HG02840 (cell line): ENCODE results near the gene CSF3.
A peak's percentile ranks its signal among the peaks of the same experiment; 100 is the strongest.

Experiments used
- ATAC-seq: cut with Tn5 transposase; IDR thresholded peaks from one replicate; pipeline ENCODE4 v1.9.1; 2021; ENCODE audit warnings: mild to moderate bottlenecking, moderate library complexity, moderate number of reproducible peaks; ENCODE audit not compliant: unreplicated experiment, low FRiP score

Gene CSF3

DNA sequence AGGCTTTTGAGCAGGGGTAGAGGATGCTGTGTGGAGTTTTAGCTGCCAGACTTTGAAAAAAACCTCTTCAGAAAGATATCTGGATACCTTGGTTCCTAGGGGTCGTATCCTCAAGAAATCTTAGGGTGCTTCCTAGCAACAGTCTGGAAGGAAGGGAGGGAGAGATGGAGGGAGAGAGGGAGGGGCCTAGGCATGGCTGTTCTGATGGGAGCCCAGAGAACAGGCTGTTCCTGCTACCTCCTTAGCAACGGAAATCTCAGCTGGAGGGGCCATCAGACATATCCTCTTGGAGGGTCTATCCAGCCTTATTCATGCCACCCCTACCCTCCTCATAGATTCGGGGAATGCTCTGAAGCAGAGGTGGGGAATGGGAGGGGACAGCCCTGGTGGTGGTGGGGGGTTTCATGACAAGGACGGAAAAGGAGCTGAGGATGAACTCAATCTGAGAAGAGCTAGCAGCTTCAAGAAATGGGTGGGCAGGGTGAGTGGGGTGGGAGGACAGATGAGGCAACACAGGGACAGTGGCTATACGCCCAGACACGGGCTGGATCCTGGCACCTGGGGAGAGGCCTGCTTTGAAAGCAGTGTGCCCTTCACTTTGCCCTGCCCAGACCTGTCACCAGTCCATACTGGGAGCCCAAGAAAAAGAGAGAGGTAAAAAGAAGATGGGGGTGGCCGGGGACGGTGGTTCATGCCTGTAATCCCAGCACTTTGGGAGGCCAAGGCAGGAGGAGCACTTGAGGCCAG is 44.7 kb downstream of the CSF3 start:
- no peak for ATAC-seq

DNA sequence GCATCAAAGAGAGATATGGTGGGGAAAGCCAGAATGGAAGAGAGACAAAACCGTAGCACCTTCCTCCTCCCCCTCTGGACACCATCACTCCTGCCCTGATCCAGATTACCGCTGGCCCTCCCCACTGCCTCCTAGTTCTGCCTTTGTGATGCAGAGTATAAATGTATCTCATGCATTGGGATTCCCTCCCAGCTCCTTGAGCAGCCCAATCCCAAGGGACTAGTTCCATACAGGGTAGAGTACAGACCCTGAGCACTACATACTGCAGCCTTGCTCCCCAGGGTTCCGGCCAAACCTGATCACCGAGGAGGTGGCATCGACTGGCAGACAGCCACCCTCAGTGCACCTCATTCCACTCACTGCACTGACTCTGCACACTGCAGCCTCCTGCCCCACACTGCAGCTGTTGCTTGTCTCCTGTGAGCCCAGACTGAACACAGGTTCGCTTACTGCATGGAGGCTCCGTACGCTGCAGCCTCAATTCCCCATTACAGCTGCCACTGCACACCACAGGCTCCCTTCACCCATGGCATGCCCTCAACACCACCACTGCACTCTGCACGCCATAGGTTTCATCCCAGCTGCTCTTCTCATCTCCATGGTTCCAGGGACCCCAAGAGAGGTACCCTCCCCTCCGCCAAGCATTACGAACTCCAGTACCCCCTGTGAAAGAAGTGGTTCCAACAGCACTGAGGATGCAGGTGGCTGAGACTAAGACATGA is 45.8 kb downstream of the CSF3 start:
- no peak for ATAC-seq

DNA sequence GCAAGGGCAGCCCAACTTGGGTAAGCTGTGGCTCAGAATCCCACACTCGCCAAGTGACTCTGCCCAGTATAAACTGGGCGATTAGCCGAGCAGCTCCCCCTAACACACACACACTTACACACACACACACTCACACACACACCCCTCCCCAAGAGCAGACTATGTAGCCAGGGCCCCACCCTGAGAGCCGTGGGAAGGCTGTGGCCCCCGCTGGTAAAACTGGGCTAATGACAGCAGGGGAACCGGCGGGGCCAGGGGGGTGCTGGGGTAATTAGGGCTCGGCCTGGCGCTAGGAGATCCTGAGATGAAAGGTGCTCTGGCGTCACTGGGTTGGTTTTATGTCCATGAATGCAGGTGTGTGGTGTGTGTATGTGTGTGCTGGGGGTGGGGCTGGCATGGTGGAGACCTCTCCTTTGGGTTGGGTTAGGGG is 46.4 kb downstream of the CSF3 start:
- no peak for ATAC-seq

DNA sequence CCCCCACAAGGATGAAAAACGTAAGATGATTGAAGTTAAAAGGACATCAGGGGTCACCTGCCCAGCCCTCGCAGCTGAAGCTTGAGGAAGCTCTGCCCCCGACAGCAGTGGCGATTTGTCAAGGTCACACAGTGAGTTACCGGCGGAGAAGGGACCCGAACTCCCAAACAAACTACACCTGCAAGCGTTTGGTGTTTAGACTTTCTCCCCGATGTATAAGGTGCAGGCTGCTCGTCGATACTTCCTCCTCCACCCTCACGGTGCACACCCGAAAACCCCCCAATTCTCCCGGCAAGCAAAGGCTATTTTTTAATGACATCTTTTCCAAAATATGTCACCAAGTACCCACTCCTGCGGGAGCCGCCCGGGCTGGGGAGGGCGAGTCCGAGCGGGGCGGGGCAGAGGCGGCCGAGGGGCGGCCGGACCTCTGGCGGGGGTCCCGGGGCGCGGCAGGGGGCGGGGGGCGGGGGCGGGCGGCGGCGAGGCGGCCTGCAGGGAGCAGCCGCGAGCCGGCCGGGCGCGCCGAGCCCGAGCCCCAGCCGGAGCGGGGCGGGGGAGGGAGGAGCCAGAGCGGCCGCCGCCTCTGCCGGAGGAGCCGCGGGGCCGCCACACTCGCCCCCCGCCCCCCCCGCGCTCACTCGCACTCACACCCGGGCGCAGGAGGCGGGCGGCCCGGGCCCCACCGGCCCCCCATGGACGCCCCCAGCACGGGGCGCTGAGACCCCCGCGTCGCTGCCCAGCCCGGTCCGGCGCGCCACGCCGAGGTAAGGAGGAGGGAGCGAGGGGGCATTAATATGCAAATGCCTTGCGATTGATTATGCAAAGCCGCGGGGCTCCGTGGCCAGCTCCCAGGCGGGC is 47.3 kb downstream of the CSF3 start, which contains the start of gene THRA:
Gene THRA, plus strand, starts transcription at position 637 of the 858 bp plus-strand sequence. CDS start 11,524 bp downstream, outside the sequence.
- ATAC-seq = peak; percentile 62

DNA sequence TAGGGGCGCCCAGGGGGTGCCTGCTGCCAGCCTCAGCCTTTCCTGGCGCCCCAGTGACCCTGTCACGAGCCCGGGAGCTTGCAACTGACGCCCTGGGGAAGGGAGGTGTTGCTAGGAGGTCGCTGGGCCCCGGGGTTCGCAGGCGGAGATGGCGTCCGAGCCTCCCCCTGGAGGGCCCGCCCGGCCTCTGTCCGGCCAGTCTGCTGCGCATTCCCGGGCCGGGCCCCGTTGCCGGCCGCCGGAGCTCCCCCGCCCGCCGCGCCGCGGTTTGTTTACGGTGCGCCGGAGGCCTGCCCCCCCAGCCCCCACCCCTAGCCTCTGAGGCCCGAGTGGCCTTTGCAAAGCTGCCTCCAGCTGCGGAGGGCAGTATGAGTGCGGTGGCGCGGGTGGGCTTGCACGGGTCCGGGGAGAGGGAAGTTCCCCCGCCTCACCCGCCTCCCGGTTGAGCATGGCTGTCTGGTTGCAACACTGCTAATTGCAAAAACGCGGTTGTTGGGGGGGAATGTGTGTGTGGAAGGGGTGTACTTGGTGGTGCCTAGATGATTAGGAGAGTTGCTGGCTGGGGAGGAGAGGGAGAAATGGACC is 48.0 kb downstream of the CSF3 start:
- ATAC-seq = no peak

- no peak for ATAC-seq
Observed at GRCh38 chr17:40063901-40064531, 48.8 kb downstream of the CSF3 start.

DNA sequence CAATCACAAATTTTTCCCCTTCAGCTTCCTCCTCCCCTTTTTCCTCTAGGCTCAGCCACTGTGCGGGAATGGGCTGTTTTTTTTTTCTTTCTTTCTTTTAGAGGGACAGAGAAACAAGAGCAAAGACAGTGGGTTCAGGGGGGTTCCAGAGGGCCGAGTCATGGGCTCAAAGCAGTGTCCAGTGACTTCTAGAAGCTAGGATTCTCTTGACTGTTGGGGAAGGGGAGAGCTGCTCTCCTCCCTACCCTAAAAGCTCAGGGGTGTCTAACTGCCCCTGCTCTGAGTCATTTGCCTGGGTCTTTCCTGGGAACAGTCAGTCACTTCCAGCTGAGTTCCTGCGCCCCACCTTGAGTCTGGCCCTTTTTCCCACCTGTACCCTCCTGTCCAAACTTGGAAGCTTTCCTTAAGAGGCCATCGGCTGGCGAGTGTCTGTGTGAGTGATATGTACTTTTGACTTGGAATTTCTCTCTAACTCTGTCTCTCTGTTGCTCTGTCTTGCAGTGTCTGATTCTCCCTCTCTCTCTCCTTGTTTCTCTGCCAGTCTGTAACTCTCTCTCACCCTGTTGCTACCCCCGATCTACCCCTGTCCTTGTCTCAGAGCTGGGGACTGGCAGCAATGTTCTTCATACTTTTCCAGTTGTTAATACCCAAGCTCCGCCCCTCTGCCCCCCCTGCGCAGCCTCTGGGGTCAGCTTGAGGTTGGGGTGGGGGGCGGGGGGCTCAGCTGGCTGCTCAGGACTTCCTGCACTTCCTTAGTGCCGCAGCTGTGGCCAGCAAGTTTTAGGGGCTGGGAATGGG is 49.9 kb downstream of the CSF3 start:
- no peak for ATAC-seq

- ATAC-seq = no peak
Observed at GRCh38 chr17:40065769-40066510, 50.7 kb downstream of the CSF3 start.
